Measurements from ENCODE around the gene NDUFAF7. TPM values are rescaled to one million over a fixed set of nuclear protein-coding genes. Genes with fewer than 3 reads are reported as not detected.

NDUFAF7 gene
- total RNA-seq, 5 donors from 2014 or later (not counting 1 experiment from before 2014, with no cell fraction given): 20.2 to 30.3 (median 24.6) TPM

DNA sequence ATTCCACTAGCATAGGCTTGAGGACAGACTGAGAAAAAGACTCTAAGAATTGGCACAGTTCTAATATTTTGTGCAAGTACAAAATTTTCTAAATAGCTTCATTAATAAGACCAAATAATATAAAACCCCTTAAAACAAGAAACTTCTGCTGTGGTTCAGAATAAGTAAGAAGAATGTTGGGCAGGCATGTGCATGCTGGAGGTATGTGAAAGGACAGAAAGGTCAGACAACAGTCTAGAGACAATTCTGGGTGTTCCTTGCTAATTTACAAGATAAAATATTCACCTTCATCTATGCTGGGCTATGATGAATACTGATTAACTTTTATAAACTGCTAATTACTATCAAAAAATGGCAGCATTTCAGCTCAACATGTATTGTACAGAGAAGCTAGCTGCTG lies 20.2 kb upstream of the NDUFAF7 start:
- H3K4me3 ChIP-seq (ENCODE audit: control insufficient read depth in 1 of 2, extremely low read depth in 1 of 2, low read length in 1 of 2): no peak overlapping the region
- CTCF ChIA-PET: no interaction called here
- no peaks in the 10 kb centered on the region for H3K4me1 ChIP-seq (ENCODE audit: control insufficient read depth in 1 of 2, extremely low read depth in 1 of 2, insufficient read depth in 2 of 2, low read length in 2 of 2)
- Mint-ChIP-seq H3K27me3 (no peaks in the 10 kb centered on the region), H3K36me3 (peaks cover 74% of the 10 kb centered on the region), H3K27ac (no peak overlapping the region), H3K4me1 (peaks cover 17 to 25% (median 18%) of the 10 kb centered on the region in 3 donors), H3K9me3 (peaks cover 16 to 34% (median 22%) of the 10 kb centered on the region in 3 donors), H3K4me3 (no peak overlapping the region)
- POLR2A ChIA-PET: interaction anchor here (0.6 kb wide), 2 partner anchors 18 to 53 kb away, joined by 3 to 5 read pairs; no protein-coding TSS in a partner anchor
- no peak overlapping the region for H3K27ac ChIP-seq (ENCODE audit: low read length)
- ATAC-seq (replicated peaks in 1 of 4) (no peak), DNase-seq (no peak)
- no peaks in the 10 kb centered on the region for H3K27me3 ChIP-seq (replicated peaks in 1 of 2; ENCODE audit: control insufficient read depth in 2 of 2, extremely low read depth in 1 of 2, insufficient read depth in 2 of 2, low read length in 1 of 2)
- H3K36me3 ChIP-seq (ENCODE audit: control insufficient read depth in 2 of 2, extremely low read depth in 1 of 2, insufficient read depth in 1 of 2, low read length in 1 of 2): peaks cover 0 to 91% of the 10 kb centered on the region in 2 donors
- H3K9me3 ChIP-seq: peaks cover 3% of the 10 kb centered on the region

- Histone ChIP-seq H3K4me1 (ENCODE audit: control insufficient read depth in 1 of 2, extremely low read depth in 1 of 2, insufficient read depth in 2 of 2, low read length in 2 of 2) (no peaks in the 10 kb centered on the region), H3K27ac (ENCODE audit: low read length) (no peak overlapping the region), H3K9me3 (peaks cover 3% of the 10 kb centered on the region), H3K27me3 (replicated peaks in 1 of 2; ENCODE audit: control insufficient read depth in 2 of 2, extremely low read depth in 1 of 2, insufficient read depth in 2 of 2, low read length in 1 of 2) (no peaks in the 10 kb centered on the region), H3K4me3 (ENCODE audit: control insufficient read depth in 1 of 2, extremely low read depth in 1 of 2, low read length in 1 of 2) (no peak overlapping the region), H3K36me3 (ENCODE audit: control insufficient read depth in 2 of 2, extremely low read depth in 1 of 2, insufficient read depth in 1 of 2, low read length in 1 of 2) (peaks cover 0 to 90% of the 10 kb centered on the region in 2 donors)
- no CpG with 5 or more reads among the region's 3 CpGs for WGBS (ENCODE audit: insufficient coverage)
- peak overlapping the region in 1 of 2 donors; percentile 18 for H3K27ac Mint-ChIP-seq
- ChIA-PET CTCF (no interaction called here), POLR2A (interaction anchor here in 1 of 2 donors (0.6 kb wide), 1 partner anchor 18 kb away, joined by 5 read pairs; no protein-coding TSS in a partner anchor)
- ATAC-seq (replicated peaks in 1 of 4) (no peak), DNase-seq (no peak)
- H3K27me3 Mint-ChIP-seq: no peaks in the 10 kb centered on the region
- peaks cover 13 to 21% (median 17%) of the 10 kb centered on the region in 3 donors for H3K4me1 Mint-ChIP-seq
- H3K4me3 Mint-ChIP-seq: no peak overlapping the region
- H3K9me3 Mint-ChIP-seq: peaks cover 12 to 30% (median 22%) of the 10 kb centered on the region in 3 donors
- H3K36me3 Mint-ChIP-seq: peaks cover 71% of the 10 kb centered on the region
Observed at GRCh38 chr2:37211939-37212338, 19.5 kb upstream of the NDUFAF7 start.

DNA sequence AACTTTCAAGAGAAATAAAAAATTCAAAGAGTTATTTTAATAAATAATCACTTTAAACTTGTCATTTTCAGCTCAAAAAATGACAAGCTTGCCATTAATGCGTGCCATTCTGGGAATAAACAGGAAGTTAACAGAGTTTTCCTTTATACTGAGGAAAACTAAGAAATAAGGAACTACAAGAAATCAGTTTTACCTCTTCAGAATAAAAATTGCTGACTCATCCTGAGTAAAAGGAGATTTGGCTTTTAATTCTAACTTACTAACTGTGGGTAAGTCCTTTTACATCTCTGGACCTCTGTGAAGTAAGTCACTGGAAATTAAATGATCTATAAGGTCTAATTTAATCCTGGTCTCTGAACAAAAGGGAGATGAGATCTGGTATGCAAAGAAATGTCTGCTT lies 16.2 kb upstream of the NDUFAF7 start:
- no peak for ATAC-seq (replicated peaks in 1 of 4)
- Mint-ChIP-seq H3K27ac (peak overlapping the region; percentile 61 to 74), H3K27me3 (no peaks in the 10 kb centered on the region), H3K9me3 (no peaks in the 10 kb centered on the region), H3K4me3 (no peak overlapping the region), H3K4me1 (peaks cover 0 to 11% (median 0%) of the 10 kb centered on the region in 3 donors), H3K36me3 (peaks cover 42% of the 10 kb centered on the region)
- H3K4me1 ChIP-seq (ENCODE audit: control insufficient read depth in 1 of 2, extremely low read depth in 1 of 2, insufficient read depth in 2 of 2, low read length in 2 of 2): no peaks in the 10 kb centered on the region
- H3K9me3 ChIP-seq: no peaks in the 10 kb centered on the region
- ChIA-PET POLR2A (interaction anchor here in 1 of 2 donors (0.6 kb wide), 1 partner anchor 165 kb away, joined by 5 read pairs; no protein-coding TSS in a partner anchor), CTCF (interaction anchor here in 1 of 2 donors (0.7 kb wide), 2 partner anchors 9 to 75 kb away, joined by 5 read pairs; no protein-coding TSS in a partner anchor)
- H3K27ac ChIP-seq (ENCODE audit: low read length): no peak overlapping the region
- no peak overlapping the region for H3K4me3 ChIP-seq (ENCODE audit: control insufficient read depth in 1 of 2, extremely low read depth in 1 of 2, low read length in 1 of 2)
- no peaks in the 10 kb centered on the region for H3K27me3 ChIP-seq (replicated peaks in 1 of 2; ENCODE audit: control insufficient read depth in 2 of 2, extremely low read depth in 1 of 2, insufficient read depth in 2 of 2, low read length in 1 of 2)
- DNase-seq: no peak
- peaks cover 15 to 74% of the 10 kb centered on the region in 2 donors for H3K36me3 ChIP-seq (ENCODE audit: control insufficient read depth in 2 of 2, extremely low read depth in 1 of 2, insufficient read depth in 1 of 2, low read length in 1 of 2)
- no CpG with 5 or more reads among the region's 1 CpG for WGBS (ENCODE audit: insufficient coverage)

- no peaks in the 10 kb centered on the region for H3K27me3 ChIP-seq (replicated peaks in 1 of 2; ENCODE audit: control insufficient read depth in 2 of 2, extremely low read depth in 1 of 2, insufficient read depth in 2 of 2, low read length in 1 of 2)
- H3K4me1 Mint-ChIP-seq: peaks cover 18 to 28% (median 21%) of the 10 kb centered on the region in 3 donors
- H3K4me3 Mint-ChIP-seq: no peak overlapping the region
- ChIA-PET CTCF (no interaction called here), POLR2A (no interaction called here)
- 100% methylated on average over 2 of the region's 4 CpGs for WGBS (ENCODE audit: insufficient coverage)
- DNase-seq (no peak), ATAC-seq (replicated peaks in 1 of 4) (no peak)
- no peaks in the 10 kb centered on the region for H3K9me3 Mint-ChIP-seq
- H3K27me3 Mint-ChIP-seq: no peaks in the 10 kb centered on the region
- H3K27ac Mint-ChIP-seq: no peak overlapping the region
- H3K9me3 ChIP-seq: no peaks in the 10 kb centered on the region
- H3K4me3 ChIP-seq (ENCODE audit: control insufficient read depth in 1 of 2, extremely low read depth in 1 of 2, low read length in 1 of 2): no peak overlapping the region
- H3K36me3 ChIP-seq (ENCODE audit: control insufficient read depth in 2 of 2, extremely low read depth in 1 of 2, insufficient read depth in 1 of 2, low read length in 1 of 2): peaks cover 18 to 74% of the 10 kb centered on the region in 2 donors
- H3K27ac ChIP-seq (ENCODE audit: low read length): no peak overlapping the region
- no peaks in the 10 kb centered on the region for H3K4me1 ChIP-seq (ENCODE audit: control insufficient read depth in 1 of 2, extremely low read depth in 1 of 2, insufficient read depth in 2 of 2, low read length in 2 of 2)
- peaks cover 39% of the 10 kb centered on the region for H3K36me3 Mint-ChIP-seq
Observed at GRCh38 chr2:37219046-37219445, 12.4 kb upstream of the NDUFAF7 start.

DNA sequence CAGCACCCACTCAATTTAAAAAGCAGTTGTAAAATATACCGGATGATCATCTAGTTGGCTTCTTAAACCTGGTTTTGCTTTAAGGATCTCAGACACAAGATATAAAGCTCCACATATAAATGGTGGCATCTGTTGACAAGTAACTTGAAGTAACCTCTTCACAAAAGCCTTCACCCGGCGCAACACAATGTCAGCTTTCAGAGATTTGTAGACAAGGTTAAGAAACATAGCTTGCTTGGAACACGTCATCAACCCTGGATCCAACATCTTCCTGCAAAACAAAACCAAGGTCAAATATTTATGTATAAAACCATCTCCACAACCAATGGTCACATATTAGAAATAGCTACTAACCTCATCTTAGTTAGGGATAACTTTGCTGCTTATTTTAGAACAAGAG lies 8.3 kb upstream of the NDUFAF7 start:
- Histone ChIP-seq H3K4me3 (ENCODE audit: control insufficient read depth in 1 of 2, extremely low read depth in 1 of 2, low read length in 1 of 2) (no peak overlapping the region), H3K27ac (ENCODE audit: low read length) (no peak overlapping the region), H3K27me3 (replicated peaks in 1 of 2; ENCODE audit: control insufficient read depth in 2 of 2, extremely low read depth in 1 of 2, insufficient read depth in 2 of 2, low read length in 1 of 2) (no peaks in the 10 kb centered on the region), H3K9me3 (no peaks in the 10 kb centered on the region), H3K4me1 (ENCODE audit: control insufficient read depth in 1 of 2, extremely low read depth in 1 of 2, insufficient read depth in 2 of 2, low read length in 2 of 2) (peaks cover 0 to 2% of the 10 kb centered on the region in 2 experiments), H3K36me3 (ENCODE audit: control insufficient read depth in 2 of 2, extremely low read depth in 1 of 2, insufficient read depth in 1 of 2, low read length in 1 of 2) (peaks cover 14 to 66% of the 10 kb centered on the region in 2 donors)
- CTCF ChIA-PET: interaction anchor here in 1 of 2 donors (0.6 kb wide), 1 partner anchor 1537 kb away, joined by 3 read pairs; no protein-coding TSS in a partner anchor
- Mint-ChIP-seq H3K36me3 (peaks cover 52% of the 10 kb centered on the region), H3K27me3 (no peaks in the 10 kb centered on the region), H3K27ac (peak overlapping the region; percentile 23 to 70), H3K9me3 (no peaks in the 10 kb centered on the region), H3K4me1 (peaks cover 51 to 60% (median 54%) of the 10 kb centered on the region in 3 donors), H3K4me3 (no peak overlapping the region)
- ATAC-seq (replicated peaks in 1 of 4): no peak
- no peak for DNase-seq
- POLR2A ChIA-PET: interaction anchor here (0.6 kb wide), 3 partner anchors 8 to 66 kb away, joined by 3 to 10 read pairs (median 4); partner anchors contain the start of genes CEBPZ (in 1 of the 2), EIF2AK2 (in 1 of the 2) and NDUFAF7 (in 1 of the 2)
- WGBS (ENCODE audit: insufficient coverage): 100% methylated on average over 3 of the region's 4 CpGs

DNA sequence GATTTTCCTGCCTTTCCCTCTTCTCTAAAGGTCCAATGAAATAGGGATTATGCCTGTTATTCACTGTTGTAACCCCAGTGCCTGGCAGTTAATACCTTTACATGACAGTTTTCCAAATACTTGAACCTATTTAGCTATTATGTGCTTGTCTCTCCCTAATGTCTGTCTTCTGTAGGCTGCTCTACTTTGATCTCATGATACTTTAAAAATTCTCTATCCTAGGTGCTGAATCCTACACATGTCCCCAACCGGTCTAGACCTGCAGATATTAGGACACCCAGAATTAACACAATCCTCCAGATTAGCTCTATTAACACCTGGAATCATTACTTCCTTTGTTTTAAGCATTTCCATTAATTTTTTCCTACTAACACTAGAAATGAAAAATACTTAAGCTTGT lies 7.4 kb upstream of the NDUFAF7 start:
- Histone ChIP-seq H3K9me3 (no peaks in the 10 kb centered on the region), H3K36me3 (ENCODE audit: control insufficient read depth in 2 of 2, extremely low read depth in 1 of 2, insufficient read depth in 1 of 2, low read length in 1 of 2) (peaks cover 5 to 67% of the 10 kb centered on the region in 2 donors), H3K4me3 (ENCODE audit: control insufficient read depth in 1 of 2, extremely low read depth in 1 of 2, low read length in 1 of 2) (no peak overlapping the region), H3K4me1 (ENCODE audit: control insufficient read depth in 1 of 2, extremely low read depth in 1 of 2, insufficient read depth in 2 of 2, low read length in 2 of 2) (peaks cover 0 to 2% of the 10 kb centered on the region in 2 experiments), H3K27me3 (replicated peaks in 1 of 2; ENCODE audit: control insufficient read depth in 2 of 2, extremely low read depth in 1 of 2, insufficient read depth in 2 of 2, low read length in 1 of 2) (no peaks in the 10 kb centered on the region), H3K27ac (ENCODE audit: low read length) (no peak overlapping the region)
- ATAC-seq (replicated peaks in 1 of 4) (no peak), DNase-seq (no peak)
- no peaks in the 10 kb centered on the region for H3K27me3 Mint-ChIP-seq
- H3K4me3 Mint-ChIP-seq: no peak overlapping the region
- H3K36me3 Mint-ChIP-seq: peaks cover 53% of the 10 kb centered on the region
- H3K9me3 Mint-ChIP-seq: no peaks in the 10 kb centered on the region
- no peak overlapping the region for H3K27ac Mint-ChIP-seq
- ChIA-PET CTCF (interaction anchor here in 1 of 2 donors (0.6 kb wide), 1 partner anchor 9 kb away, joined by 5 read pairs; no protein-coding TSS in a partner anchor), POLR2A (interaction anchor here in 1 of 2 donors (0.7 to 0.8 kb wide), 2 partner anchors 16 to 1527 kb away, joined by 3 to 4 read pairs; partner anchors contain the start of gene SRSF7)
- peaks cover 56 to 63% (median 61%) of the 10 kb centered on the region in 3 donors for H3K4me1 Mint-ChIP-seq
- WGBS (ENCODE audit: insufficient coverage): 86% methylated on average over 1 of the region's 1 CpG

Data from T-cell (primary cell).